H1 (cell line): ENCODE measurements around the gene ELP4. TPM values are rescaled to one million over a fixed set of nuclear protein-coding genes. Genes with fewer than 3 reads are reported as not detected.

Source experiments
- CTCF ChIA-PET: fragments of 300-600 bp; sonication (Branson Sonifier 250); formaldehyde crosslinking; loops from one replicate; lab custom pipeline; 2021; ENCODE audit not compliant: partially characterized antibody; lab: Charles Lee
- POLR2A ChIA-PET: fragments of 300-600 bp; sonication (Branson Sonifier 250); formaldehyde crosslinking; loops from one replicate; lab custom pipeline; 2021; ENCODE audit warnings: inconsistent platforms; ENCODE audit not compliant: partially characterized antibody; lab: Charles Lee
- DNase-seq, 2 experiments: peaks; one replicate each; pipeline versions ENCODE4 v3.0.0 to v3.0.0-alpha.2; 2010 to 2022; ENCODE audit warnings: low spot score in 2 of 2, low read depth in 1 of 2, mixed read lengths in 1 of 2
- FAIRE-seq: peaks from 2 replicates; lab custom pipeline; 2011; peaks lifted over from hg19 to GRCh38; lab: Jason Lieb, UNC
- H2AFZ ChIP-seq: 2 replicates; pipeline ENCODE4 v1.8.1; 2012; ENCODE audit warnings: low read length, inconsistent platforms
- H2AK5ac ChIP-seq: 2 replicates; pipeline ENCODE4 v1.6.1; 2013; ENCODE audit warnings: low read depth, low read length
- H2BK120ac ChIP-seq: replicated peaks from 2 replicates; pipeline ENCODE3; 2013; ENCODE audit warnings: low read depth, low read length, inconsistent platforms
- H2BK12ac ChIP-seq: 2 replicates; pipeline ENCODE4 v1.6.1; 2013; ENCODE audit warnings: low read depth, low read length
- H2BK15ac ChIP-seq: 2 replicates; pipeline ENCODE4 v1.6.1; 2013; ENCODE audit warnings: low read length
- H2BK20ac ChIP-seq: 2 replicates; pipeline ENCODE4 v1.6.1; 2013; ENCODE audit warnings: low read length
- H2BK5ac ChIP-seq: 2 replicates; pipeline ENCODE4 v1.6.1; 2013; ENCODE audit warnings: low read depth, low read length
- H3K14ac ChIP-seq: 2 replicates; pipeline ENCODE4 v1.6.1; 2013; ENCODE audit warnings: inconsistent platforms; ENCODE audit not compliant: insufficient read length
- H3K18ac ChIP-seq: 2 replicates; pipeline ENCODE4 v1.6.1; 2013; ENCODE audit warnings: low read length; ENCODE audit errors: extremely low read depth
- H3K23ac ChIP-seq: 2 replicates; pipeline ENCODE4 v1.6.1; 2013; ENCODE audit warnings: inconsistent platforms; ENCODE audit not compliant: insufficient read length
- H3K23me2 ChIP-seq: 2 replicates; pipeline ENCODE4 v1.6.1; 2013; ENCODE audit warnings: low read depth, low read length
- H3K27ac ChIP-seq: 2 replicates; pipeline ENCODE4 v1.6.1; 2011; ENCODE audit warnings: low read depth, low read length, inconsistent platforms
- H3K27me3 ChIP-seq, 4 experiments: replicated peaks in 1 of 4; 1 replicate in 1 of 4; 2 replicates in 3 of 4; pipeline versions ENCODE4 v1.6.1 to v1.8.1; 2011 to 2013; ENCODE audit warnings: low read length in 3 of 4, mild to moderate bottlenecking in 3 of 4, inconsistent platforms in 2 of 4, mixed read lengths in 2 of 4, moderate library complexity in 1 of 4; ENCODE audit not compliant: control insufficient read depth in 3 of 4, insufficient read depth in 3 of 4; ENCODE audit errors: extremely low read depth in 1 of 4
- H3K36me3 ChIP-seq, 4 experiments: 2 replicates each; pipeline versions ENCODE4 v1.6.1 to v1.8.1; 2011 to 2013; ENCODE audit warnings: mild to moderate bottlenecking in 4 of 4, low read length in 3 of 4, moderate library complexity in 2 of 4, control low read depth in 1 of 4, inconsistent platforms in 1 of 4; ENCODE audit not compliant: insufficient read depth in 4 of 4, control insufficient read depth in 2 of 4
- H3K4ac ChIP-seq: replicated peaks from 2 replicates; pipeline ENCODE3; 2013; ENCODE audit warnings: low read length, low read depth, mixed read lengths, inconsistent platforms; ENCODE audit not compliant: insufficient read length
- H3K4me1 ChIP-seq, 4 experiments: replicated peaks in 1 of 4; 1 replicate in 1 of 4; 2 replicates in 3 of 4; pipeline versions ENCODE4 v1.6.1 to v1.8.1; 2011 to 2013; ENCODE audit warnings: low read length in 3 of 4, inconsistent platforms in 2 of 4, mixed read lengths in 1 of 4; ENCODE audit not compliant: insufficient read depth in 4 of 4, control insufficient read depth in 3 of 4
- H3K4me2 ChIP-seq, 2 experiments: 2 replicates each; pipeline versions ENCODE4 v1.6.1 to v1.8.1; 2011 to 2013; ENCODE audit warnings: low read depth in 2 of 2, low read length in 2 of 2, control low read depth in 1 of 2, inconsistent platforms in 1 of 2, mild to moderate bottlenecking in 1 of 2; ENCODE audit not compliant: insufficient read depth in 1 of 2
- H3K4me3 ChIP-seq, 4 experiments: fragments of 200-600, 300-600 bp in 1 of 4; sonication (generic), shearing (Covaris generic), sonication (Bioruptor Twin) in 1 of 4; 2 replicates each; pipeline versions ENCODE4 v1.5.1 to v1.8.1; 2011 to 2016; ENCODE audit warnings: low read length in 4 of 4, low read depth in 3 of 4, control low read depth in 2 of 4, inconsistent platforms in 2 of 4, mild to moderate bottlenecking in 2 of 4, mixed read lengths in 1 of 4, moderate library complexity in 1 of 4; ENCODE audit not compliant: insufficient read depth in 2 of 4; ENCODE audit errors: extremely low read depth in 1 of 4
- H3K56ac ChIP-seq: replicated peaks from 2 replicates; pipeline ENCODE3; 2013; ENCODE audit warnings: low read depth, mild to moderate bottlenecking, mixed read lengths, low read length, inconsistent platforms; ENCODE audit not compliant: insufficient read length
- H3K79me1 ChIP-seq: 2 replicates; pipeline ENCODE4 v1.6.1; 2013; ENCODE audit warnings: low read depth, low read length, control low read depth
- H3K79me2 ChIP-seq, 2 experiments: 2 replicates each; pipeline versions ENCODE4 v1.6.1 to v1.8.1; 2012 to 2013; ENCODE audit warnings: low read length in 2 of 2, mild to moderate bottlenecking in 2 of 2, inconsistent platforms in 1 of 2; ENCODE audit not compliant: insufficient read depth in 2 of 2, control insufficient read depth in 1 of 2
- H3K9ac ChIP-seq, 4 experiments: replicated peaks in 1 of 4; 1 replicate in 1 of 4; 2 replicates in 3 of 4; pipeline versions ENCODE4 v1.6.1 to v1.8.1; 2011 to 2013; ENCODE audit warnings: low read depth in 3 of 4, low read length in 3 of 4, control low read depth in 2 of 4, mild to moderate bottlenecking in 2 of 4, moderate library complexity in 2 of 4, inconsistent platforms in 1 of 4; ENCODE audit errors: extremely low read depth in 1 of 4
- H3K9me3 ChIP-seq, 2 experiments: 2 replicates each; pipeline versions ENCODE4 v1.6.1 to v1.8.1; 2012 to 2013; ENCODE audit warnings: mild to moderate bottlenecking in 2 of 2, moderate library complexity in 2 of 2, control low read depth in 1 of 2, inconsistent platforms in 1 of 2, low read depth in 1 of 2, low read length in 1 of 2, mixed read lengths in 1 of 2; ENCODE audit not compliant: insufficient read depth in 2 of 2
- H4K20me1 ChIP-seq, 2 experiments: replicated peaks in 1 of 2; 2 replicates each; pipeline versions ENCODE3 to v1.8.1; 2011 to 2013; ENCODE audit warnings: inconsistent platforms in 2 of 2, low read length in 2 of 2, mild to moderate bottlenecking in 1 of 2; ENCODE audit not compliant: insufficient read depth in 2 of 2, control insufficient read depth in 1 of 2
- H4K5ac ChIP-seq: 2 replicates; pipeline ENCODE4 v1.6.1; 2013; ENCODE audit warnings: low read length, low read depth, mixed read lengths, inconsistent platforms; ENCODE audit not compliant: insufficient read length
- H4K8ac ChIP-seq: 2 replicates; pipeline ENCODE4 v1.8.0; 2013; ENCODE audit warnings: mild to moderate bottlenecking, moderate library complexity, low read length, inconsistent platforms; ENCODE audit not compliant: insufficient read depth; ENCODE audit errors: extremely low read depth
- H4K91ac ChIP-seq: replicated peaks from 2 replicates; pipeline ENCODE3; 2013; ENCODE audit warnings: low read length, mixed read lengths, inconsistent platforms; ENCODE audit not compliant: insufficient read length
- ASH2L ChIP-seq: fragments of 200-600, 300-600 bp; sonication (generic); IDR thresholded peaks from one replicate; pipeline ENCODE4 v1.7.1; 2017; ENCODE audit warnings: low read length
- CTCF ChIP-seq, 3 experiments: IDR thresholded peaks; 1 replicate in 2 of 3; 2 replicates in 1 of 3; pipeline versions ENCODE4 v1.5.1 to v1.6.1; 2011; ENCODE audit warnings: low read length in 3 of 3, mild to moderate bottlenecking in 3 of 3, inconsistent platforms in 2 of 3, low read depth in 1 of 3, moderate library complexity in 1 of 3; ENCODE audit not compliant: insufficient read depth in 1 of 3; ENCODE audit errors: control extremely low read depth in 1 of 3
- GABPA ChIP-seq: IDR thresholded peaks from 2 replicates; pipeline ENCODE4 v1.6.1; 2011; ENCODE audit warnings: mild to moderate bottlenecking, low read length, moderate library complexity, borderline replicate concordance; ENCODE audit not compliant: insufficient read depth
- JUND ChIP-seq: IDR thresholded peaks from 2 replicates; pipeline ENCODE4 v1.6.1; 2011; ENCODE audit warnings: mild to moderate bottlenecking, improper control_type of control experiment, low read length
- KDM5A ChIP-seq: fragments of 200-600 bp; IDR thresholded peaks from 2 replicates; pipeline ENCODE4 v1.7.1; 2012; ENCODE audit warnings: mild to moderate bottlenecking, low read length, inconsistent platforms, mixed read lengths
- RFX5 ChIP-seq: IDR thresholded peaks from 2 replicates; pipeline ENCODE4 v1.6.1; 2011; ENCODE audit warnings: low read depth, low read length, improper control_type of control experiment, borderline replicate concordance
- RNF2 ChIP-seq: fragments of 200-900, 300-1000 bp; sonication (generic); IDR thresholded peaks from 2 replicates; pipeline ENCODE4 v1.7.1; 2016; ENCODE audit warnings: borderline replicate concordance, low read depth, mild to moderate bottlenecking, antibody characterized with exemption, low read length; ENCODE audit not compliant: poor library complexity, severe bottlenecking; ENCODE audit errors: missing control alignments
- WGBS, 2 experiments: shearing (Covaris generic) in 1 of 2; methylation state at CpG; one replicate each; pipeline versions ENCODE4 v1.1.6 to v1.1.7; 2013 to 2015; ENCODE audit warnings: low lambda C conversion rate in 2 of 2, mixed read lengths in 2 of 2, inconsistent platforms in 1 of 2, low coverage in 1 of 2, missing lambda C conversion rate in 1 of 2; ENCODE audit not compliant: insufficient replicate concordance in 2 of 2, insufficient coverage in 1 of 2, insufficient read length in 1 of 2; ENCODE audit errors: extremely low coverage in 1 of 2, missing lambda C conversion rate in 1 of 2; 5-methylcytosine and 5-hydroxymethylcytosine counted together
- polyA plus RNA-seq, 7 experiments: library from polyadenylated mRNA; depleted of rRNA in 3 of 7; stranded (reverse) in 5 of 7; unstranded in 2 of 7; fragments of >200 nt in 5 of 7; fragments of 200-250 nt in 2 of 7; gene quantifications; 1 replicate in 5 of 7; 2 replicates in 1 of 7; 4 replicates in 1 of 7; pipeline versions ENCODE4 v1.2.1 to v1.2.3, GENCODE V29; 2011 to 2013; ENCODE audit warnings: missing spikeins in 2 of 7, mixed read lengths in 2 of 7
- total RNA-seq: library from RNA; stranded (reverse); fragmentation: NEBNext Ultra II Directional; extraction: Animal tissue kit (Norgen Biotek cat#: 25700); gene quantifications from 2 replicates; pipeline ENCODE4 v1.2.1, GENCODE V29; 2021

Gene ELP4
- total and polyA plus RNA-seq, 2 of the 8 experiments (the other 6 are each of a cell fraction or from before 2014, with no cell fraction given): 14.0 to 18.6 TPM

GRCh38 chr11:31809857-31810778 is 300.6 kb downstream of the ELP4 start:
- peak overlapping the region; percentile 74 to 91 for H3K4me2 ChIP-seq
- H3K18ac ChIP-seq: no peak overlapping the region; the same call in 1 of the 2 replicates
- 1% methylated on average over 69 of the region's 91 CpGs; no CpG with 5 or more reads in 1 of the 2 experiments for WGBS, 2 experiments
- peaks cover 5% of the 10 kb centered on the region; the same call in 1 of the 2 replicates for H3K23me2 ChIP-seq
- DNase-seq (peak in 1 of 2 experiments; percentile 78), FAIRE-seq (no peak)
- H4K91ac ChIP-seq: no peak overlapping the region
- H2BK5ac ChIP-seq: no peak overlapping the region
- peaks cover 85 to 99% (median 96%) of the 10 kb centered on the region in 4 experiments for H3K27me3 ChIP-seq
- no peak overlapping the region for H3K27ac ChIP-seq
- H2BK120ac ChIP-seq: no peak overlapping the region
- no peak overlapping the region for H3K56ac ChIP-seq
- H2BK12ac ChIP-seq: no peak overlapping the region; the same call in 1 of the 2 replicates
- POLR2A ChIA-PET: interaction anchor here (1.0 to 3.4 kb wide), 3 partner anchors 9 to 12 kb away, joined by 3 to 16 read pairs (median 11); no protein-coding TSS in a partner anchor
- H3K36me3 ChIP-seq: no peaks in the 10 kb centered on the region
- H3K14ac ChIP-seq: no peak overlapping the region
- H3K9me3 ChIP-seq: no peaks in the 10 kb centered on the region
- no peak overlapping the region for H2AK5ac ChIP-seq
- peaks cover 22 to 51% (median 41%) of the 10 kb centered on the region in 4 experiments for H3K4me1 ChIP-seq
- peak overlapping the region; percentile 36 to 62 (median 42) for H3K4me3 ChIP-seq
- no peak overlapping the region for H2BK20ac ChIP-seq
- no peak overlapping the region for H3K4ac ChIP-seq
- no peak overlapping the region for H4K5ac ChIP-seq
- H3K79me1 ChIP-seq: no peaks in the 10 kb centered on the region
- H4K20me1 ChIP-seq: peaks cover 2 to 8% of the 10 kb centered on the region in 2 experiments
- H2BK15ac ChIP-seq: no peak overlapping the region
- no peak overlapping the region for H4K8ac ChIP-seq
- CTCF ChIA-PET: interaction anchor here (0.7 to 7.2 kb wide), 7 partner anchors 10 to 304 kb away, joined by 3 to 88 read pairs (median 7); no protein-coding TSS in a partner anchor
- H3K79me2 ChIP-seq: no peaks in the 10 kb centered on the region
- H2AFZ ChIP-seq: 0 out of 2 replicates have a peak overlapping the region, but pooled peaks have one; percentile 2
- no peak overlapping the region for H3K23ac ChIP-seq
- H3K9ac ChIP-seq: no peak overlapping the region
- TF ChIP-seq JUND (no peak), GABPA (peak; percentile 50; the same call in 1 of the 2 replicates), ASH2L (no peak), CTCF (IDR thresholded peaks at IDR 0.05; ENCODE audit: control extremely low read depth in 1 of 3, insufficient read depth in 1 of 3, low read depth in 1 of 3, low read length in 3 of 3) (no peak), RNF2 (peak; percentile 96), KDM5A (no peak), RFX5 (no peak)
